ENCODE measurements around the gene WDR91.

Gene WDR91

GRCh38 chr7:135211946-135212685, 790 bp upstream of the WDR91 start:
- 0 out of 2 replicates have a peak, but pooled peaks have one; percentile 5 for TF ChIP-seq MAX (IDR thresholded peaks at IDR 0.05)

DNA sequence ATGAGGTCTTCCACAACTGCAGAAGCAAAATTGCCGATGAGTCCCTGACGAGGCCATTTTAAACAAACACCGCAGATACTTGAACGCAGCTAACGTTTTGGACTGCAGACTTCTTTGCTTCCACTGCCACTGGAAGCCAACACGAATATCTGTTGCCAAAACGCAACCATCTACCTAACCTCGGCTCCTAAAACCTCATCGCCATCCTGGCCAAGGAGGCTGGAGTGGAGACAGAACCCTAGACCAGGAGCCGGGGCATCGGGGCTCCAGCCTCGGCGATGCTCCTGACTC, 493 bp downstream of the WDR91 start:
- TF ChIP-seq TAF1 (IDR thresholded peaks at IDR 0.05; ENCODE audit: low read depth) (no peak), CEBPB (IDR thresholded peaks at IDR 0.05) (no peak), EGR1 (IDR thresholded peaks at IDR 0.05) (no peak), TEAD4 (IDR thresholded peaks at IDR 0.05) (no peak), MAX (IDR thresholded peaks at IDR 0.05) (no peak), YY1 (IDR thresholded peaks at IDR 0.05; ENCODE audit: low read depth) (no peak), CREB1 (IDR thresholded peaks at IDR 0.05; ENCODE audit: low read depth) (no peak), EP300 (IDR thresholded peaks at IDR 0.05; ENCODE audit: borderline replicate concordance) (no peak)
- TF ChIP-seq, protein P1, sequence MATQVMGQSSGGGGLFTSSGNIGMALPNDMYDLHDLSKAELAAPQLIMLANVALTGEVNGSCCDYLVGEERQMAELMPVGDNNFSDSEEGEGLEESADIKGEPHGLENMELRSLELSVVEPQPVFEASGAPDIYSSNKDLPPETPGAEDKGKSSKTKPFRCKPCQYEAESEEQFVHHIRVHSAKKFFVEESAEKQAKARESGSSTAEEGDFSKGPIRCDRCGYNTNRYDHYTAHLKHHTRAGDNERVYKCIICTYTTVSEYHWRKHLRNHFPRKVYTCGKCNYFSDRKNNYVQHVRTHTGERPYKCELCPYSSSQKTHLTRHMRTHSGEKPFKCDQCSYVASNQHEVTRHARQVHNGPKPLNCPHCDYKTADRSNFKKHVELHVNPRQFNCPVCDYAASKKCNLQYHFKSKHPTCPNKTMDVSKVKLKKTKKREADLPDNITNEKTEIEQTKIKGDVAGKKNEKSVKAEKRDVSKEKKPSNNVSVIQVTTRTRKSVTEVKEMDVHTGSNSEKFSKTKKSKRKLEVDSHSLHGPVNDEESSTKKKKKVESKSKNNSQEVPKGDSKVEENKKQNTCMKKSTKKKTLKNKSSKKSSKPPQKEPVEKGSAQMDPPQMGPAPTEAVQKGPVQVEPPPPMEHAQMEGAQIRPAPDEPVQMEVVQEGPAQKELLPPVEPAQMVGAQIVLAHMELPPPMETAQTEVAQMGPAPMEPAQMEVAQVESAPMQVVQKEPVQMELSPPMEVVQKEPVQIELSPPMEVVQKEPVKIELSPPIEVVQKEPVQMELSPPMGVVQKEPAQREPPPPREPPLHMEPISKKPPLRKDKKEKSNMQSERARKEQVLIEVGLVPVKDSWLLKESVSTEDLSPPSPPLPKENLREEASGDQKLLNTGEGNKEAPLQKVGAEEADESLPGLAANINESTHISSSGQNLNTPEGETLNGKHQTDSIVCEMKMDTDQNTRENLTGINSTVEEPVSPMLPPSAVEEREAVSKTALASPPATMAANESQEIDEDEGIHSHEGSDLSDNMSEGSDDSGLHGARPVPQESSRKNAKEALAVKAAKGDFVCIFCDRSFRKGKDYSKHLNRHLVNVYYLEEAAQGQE (IDR thresholded peaks at IDR 0.05; ENCODE audit: low read depth), result no peak

- TF ChIP-seq TEAD4 (IDR thresholded peaks at IDR 0.05) (no peak), RAD21 (IDR thresholded peaks at IDR 0.05; ENCODE audit: low read depth) (no peak), NFIC (IDR thresholded peaks at IDR 0.05) (no peak), TAF1 (IDR thresholded peaks at IDR 0.05; ENCODE audit: low read depth) (no peak), ZBTB7A (IDR thresholded peaks at IDR 0.05; ENCODE audit: low read depth) (no peak), CREB1 (IDR thresholded peaks at IDR 0.05; ENCODE audit: low read depth) (no peak)
Observed at GRCh38 chr7:135209225-135209834, 2.0 kb downstream of the WDR91 start.

GRCh38 chr7:135208102-135208793, 3.1 kb downstream of the WDR91 start:
- no peak for TF ChIP-seq FOXM1 (IDR thresholded peaks at IDR 0.05; ENCODE audit: borderline replicate concordance, low read depth)
- TF ChIP-seq NFIC (IDR thresholded peaks at IDR 0.05), result peak; percentile 30; the same call in 1 of the 2 replicates
- TF ChIP-seq TAF1 (IDR thresholded peaks at IDR 0.05; ENCODE audit: low read depth), result no peak
- TF ChIP-seq, protein P2, sequence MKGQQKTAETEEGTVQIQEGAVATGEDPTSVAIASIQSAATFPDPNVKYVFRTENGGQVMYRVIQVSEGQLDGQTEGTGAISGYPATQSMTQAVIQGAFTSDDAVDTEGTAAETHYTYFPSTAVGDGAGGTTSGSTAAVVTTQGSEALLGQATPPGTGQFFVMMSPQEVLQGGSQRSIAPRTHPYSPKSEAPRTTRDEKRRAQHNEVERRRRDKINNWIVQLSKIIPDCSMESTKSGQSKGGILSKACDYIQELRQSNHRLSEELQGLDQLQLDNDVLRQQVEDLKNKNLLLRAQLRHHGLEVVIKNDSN (IDR thresholded peaks at IDR 0.05), result no peak
- TF ChIP-seq CREB1 (IDR thresholded peaks at IDR 0.05; ENCODE audit: low read depth), result no peak
- TF ChIP-seq, protein P1 (IDR thresholded peaks at IDR 0.05; ENCODE audit: low read depth), result no peak
- TF ChIP-seq CEBPB (IDR thresholded peaks at IDR 0.05), result no peak
- TF ChIP-seq RAD21 (IDR thresholded peaks at IDR 0.05; ENCODE audit: low read depth), result no peak
- TF ChIP-seq ZBTB7A (IDR thresholded peaks at IDR 0.05; ENCODE audit: low read depth), result no peak

GRCh38 chr7:135207406-135208101, 3.8 kb downstream of the WDR91 start:
- no peak for TF ChIP-seq YY1 (IDR thresholded peaks at IDR 0.05; ENCODE audit: low read depth)
- TF ChIP-seq TEAD4 (IDR thresholded peaks at IDR 0.05), result no peak
- TF ChIP-seq CREB1 (IDR thresholded peaks at IDR 0.05; ENCODE audit: low read depth), result no peak
- no peak for TF ChIP-seq FOXM1 (IDR thresholded peaks at IDR 0.05; ENCODE audit: borderline replicate concordance, low read depth)
- TF ChIP-seq RAD21 (IDR thresholded peaks at IDR 0.05; ENCODE audit: low read depth), result no peak
- TF ChIP-seq, protein P1 (IDR thresholded peaks at IDR 0.05; ENCODE audit: low read depth), result no peak
- no peak for TF ChIP-seq EP300 (IDR thresholded peaks at IDR 0.05; ENCODE audit: borderline replicate concordance)
- no peak for TF ChIP-seq EGR1 (IDR thresholded peaks at IDR 0.05)
- no peak for TF ChIP-seq NFIC (IDR thresholded peaks at IDR 0.05)
- no peak for TF ChIP-seq CEBPB (IDR thresholded peaks at IDR 0.05)
- TF ChIP-seq TCF12 (IDR thresholded peaks at IDR 0.05; ENCODE audit: low read depth), result no peak
- TF ChIP-seq, protein P2 (IDR thresholded peaks at IDR 0.05), result no peak
